Panc1 (cell line): ENCODE data around the gene BCAS3. TPM values are rescaled to one million over a fixed set of nuclear protein-coding genes. Genes with fewer than 3 reads are reported as not detected.

Experiments used
- ATAC-seq: fragments of 200-7000 bp; cut with Tn5 transposase; 2 replicates; pipeline ENCODE4 v1.9.1; 2020; ENCODE audit warnings: mild to moderate bottlenecking, moderate library complexity
- BruUV-seq: library from RNA; stranded (reverse); fragments of 400-500 nt; replicated peaks from 2 replicates; lab custom pipeline; 2021; lab: Mats Ljungman, UMichigan
- CTCF ChIA-PET: fragments of 300-600 bp; sonication (Branson Sonifier 250); formaldehyde crosslinking; loops from one replicate; lab custom pipeline; 2022; ENCODE audit warnings: antibody characterized with exemption; lab: Charles Lee
- POLR2A ChIA-PET: fragments of 300-600 bp; sonication (Branson Sonifier 250); formaldehyde crosslinking; loops from one replicate; lab custom pipeline; 2022; ENCODE audit warnings: antibody characterized with exemption; lab: Charles Lee
- DNase-seq: peaks from one replicate; pipeline ENCODE4 v3.0.0-alpha.2; 2010; ENCODE audit warnings: low read depth, low spot score
- H3K27ac ChIP-seq: 2 replicates; pipeline ENCODE4 v1.5.1; 2011; ENCODE audit warnings: mild to moderate bottlenecking, low read length, inconsistent platforms
- H3K27me3 ChIP-seq: fragments of 200-500 bp; sonication (Bioruptor generic); 2 replicates; pipeline ENCODE4 v1.6.0; 2014; ENCODE audit warnings: low read length, inconsistent platforms; ENCODE audit not compliant: control insufficient read depth, insufficient read depth
- H3K36me3 ChIP-seq: fragments of 200-500 bp; sonication (Bioruptor generic); 2 replicates; pipeline ENCODE4 v1.5.1; 2014; ENCODE audit warnings: inconsistent platforms, mild to moderate bottlenecking, low read length, moderate library complexity; ENCODE audit not compliant: control insufficient read depth, insufficient read depth
- H3K4me1 ChIP-seq: 2 replicates; pipeline ENCODE4 v1.5.1; 2011; ENCODE audit warnings: inconsistent platforms, mild to moderate bottlenecking, low read length, moderate library complexity; ENCODE audit not compliant: control insufficient read depth, insufficient read depth
- H3K4me3 ChIP-seq, 2 experiments: 2 replicates each; pipeline ENCODE4 v1.5.1; 2011 to 2012; ENCODE audit warnings: low read depth in 2 of 2, low read length in 2 of 2, mild to moderate bottlenecking in 2 of 2, inconsistent platforms in 1 of 2, moderate library complexity in 1 of 2
- H3K9me3 ChIP-seq: fragments of 200-500 bp; sonication (Bioruptor generic); 2 replicates; pipeline ENCODE4 v1.5.1; 2014; ENCODE audit warnings: low read depth, mild to moderate bottlenecking, inconsistent platforms, low read length, moderate library complexity; ENCODE audit not compliant: control insufficient read depth, insufficient read depth
- POLR2AphosphoS5 ChIP-seq: IDR thresholded peaks from 2 replicates; pipeline ENCODE4 v1.6.1; 2012; ENCODE audit warnings: mild to moderate bottlenecking, low read depth, low read length, moderate library complexity
- SIN3A ChIP-seq: IDR thresholded peaks from 2 replicates; pipeline ENCODE4 v1.6.1; 2012; ENCODE audit warnings: low read depth, mild to moderate bottlenecking, low read length, moderate library complexity, borderline replicate concordance; ENCODE audit not compliant: insufficient read depth
- TCF7L2 ChIP-seq: IDR thresholded peaks from 2 replicates; pipeline ENCODE4 v1.6.1; 2011; ENCODE audit warnings: mild to moderate bottlenecking, low read depth, low read length, inconsistent platforms
- in situ Hi-C: cut with HindIII; loops from 2 replicates; pipeline ENCODE4 v1.10.0; 2016; ENCODE audit warnings: low sequenced_read_pairs, low pct_unique_long_range_greater_than_20kb
- intact Hi-C: fragments of 100-400 bp; cut with micrococcal nuclease; formaldehyde crosslinking; loops from one replicate; pipeline ENCODE4 v1.10.0; 2022; ENCODE audit not compliant: unreplicated experiment
- total RNA-seq: library from RNA; stranded (reverse); gene quantifications from one replicate; pipeline ENCODE4 v1.2.1, GENCODE V29; 2021; ENCODE audit not compliant: unreplicated experiment
- TF ChIP-seq, protein P1 (sequence below): fragments of 450-650 bp; IDR thresholded peaks from 2 replicates; pipeline ENCODE4 v1.5.1; 2017; ENCODE audit warnings: mild to moderate bottlenecking
- TF ChIP-seq, protein P2 (sequence below), 2 experiments: IDR thresholded peaks; 2 replicates each; pipeline ENCODE4 v1.6.1; 2011 to 2012; ENCODE audit warnings: low read depth in 2 of 2, control low read depth in 1 of 2, low read length in 1 of 2, mild to moderate bottlenecking in 1 of 2, moderate library complexity in 1 of 2; ENCODE audit not compliant: insufficient read depth in 1 of 2

The BCAS3 gene
- total RNA-seq, 1 experiment from 2014 or later = 9.3 TPM

DNA sequence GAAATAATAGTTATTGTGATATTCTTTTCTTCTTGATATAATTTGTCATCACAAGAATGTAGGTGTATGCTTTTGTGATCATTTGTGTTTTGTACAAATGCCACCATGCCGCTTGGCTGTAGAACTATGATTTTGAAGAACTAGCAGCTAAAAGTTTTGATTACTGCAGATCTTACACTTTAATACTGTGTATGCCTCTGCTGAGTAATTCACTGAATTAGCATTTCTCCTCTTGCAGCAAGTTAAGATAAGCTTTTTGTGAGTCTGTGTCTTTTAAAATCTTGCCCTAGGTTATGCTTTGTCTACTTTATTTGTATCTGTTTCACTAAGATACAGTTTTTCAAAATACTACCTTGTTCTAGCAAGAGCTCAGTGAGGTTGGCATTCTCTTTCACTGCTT lies 395.5 kb downstream of the BCAS3 start:
- BruUV-seq = no TSS peak
- TF ChIP-seq SIN3A (no peak), POLR2AphosphoS5 (no peak), TCF7L2 (no peak)
- TF ChIP-seq, protein P1, sequence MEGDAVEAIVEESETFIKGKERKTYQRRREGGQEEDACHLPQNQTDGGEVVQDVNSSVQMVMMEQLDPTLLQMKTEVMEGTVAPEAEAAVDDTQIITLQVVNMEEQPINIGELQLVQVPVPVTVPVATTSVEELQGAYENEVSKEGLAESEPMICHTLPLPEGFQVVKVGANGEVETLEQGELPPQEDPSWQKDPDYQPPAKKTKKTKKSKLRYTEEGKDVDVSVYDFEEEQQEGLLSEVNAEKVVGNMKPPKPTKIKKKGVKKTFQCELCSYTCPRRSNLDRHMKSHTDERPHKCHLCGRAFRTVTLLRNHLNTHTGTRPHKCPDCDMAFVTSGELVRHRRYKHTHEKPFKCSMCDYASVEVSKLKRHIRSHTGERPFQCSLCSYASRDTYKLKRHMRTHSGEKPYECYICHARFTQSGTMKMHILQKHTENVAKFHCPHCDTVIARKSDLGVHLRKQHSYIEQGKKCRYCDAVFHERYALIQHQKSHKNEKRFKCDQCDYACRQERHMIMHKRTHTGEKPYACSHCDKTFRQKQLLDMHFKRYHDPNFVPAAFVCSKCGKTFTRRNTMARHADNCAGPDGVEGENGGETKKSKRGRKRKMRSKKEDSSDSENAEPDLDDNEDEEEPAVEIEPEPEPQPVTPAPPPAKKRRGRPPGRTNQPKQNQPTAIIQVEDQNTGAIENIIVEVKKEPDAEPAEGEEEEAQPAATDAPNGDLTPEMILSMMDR = no peak
- TF ChIP-seq, protein P2, sequence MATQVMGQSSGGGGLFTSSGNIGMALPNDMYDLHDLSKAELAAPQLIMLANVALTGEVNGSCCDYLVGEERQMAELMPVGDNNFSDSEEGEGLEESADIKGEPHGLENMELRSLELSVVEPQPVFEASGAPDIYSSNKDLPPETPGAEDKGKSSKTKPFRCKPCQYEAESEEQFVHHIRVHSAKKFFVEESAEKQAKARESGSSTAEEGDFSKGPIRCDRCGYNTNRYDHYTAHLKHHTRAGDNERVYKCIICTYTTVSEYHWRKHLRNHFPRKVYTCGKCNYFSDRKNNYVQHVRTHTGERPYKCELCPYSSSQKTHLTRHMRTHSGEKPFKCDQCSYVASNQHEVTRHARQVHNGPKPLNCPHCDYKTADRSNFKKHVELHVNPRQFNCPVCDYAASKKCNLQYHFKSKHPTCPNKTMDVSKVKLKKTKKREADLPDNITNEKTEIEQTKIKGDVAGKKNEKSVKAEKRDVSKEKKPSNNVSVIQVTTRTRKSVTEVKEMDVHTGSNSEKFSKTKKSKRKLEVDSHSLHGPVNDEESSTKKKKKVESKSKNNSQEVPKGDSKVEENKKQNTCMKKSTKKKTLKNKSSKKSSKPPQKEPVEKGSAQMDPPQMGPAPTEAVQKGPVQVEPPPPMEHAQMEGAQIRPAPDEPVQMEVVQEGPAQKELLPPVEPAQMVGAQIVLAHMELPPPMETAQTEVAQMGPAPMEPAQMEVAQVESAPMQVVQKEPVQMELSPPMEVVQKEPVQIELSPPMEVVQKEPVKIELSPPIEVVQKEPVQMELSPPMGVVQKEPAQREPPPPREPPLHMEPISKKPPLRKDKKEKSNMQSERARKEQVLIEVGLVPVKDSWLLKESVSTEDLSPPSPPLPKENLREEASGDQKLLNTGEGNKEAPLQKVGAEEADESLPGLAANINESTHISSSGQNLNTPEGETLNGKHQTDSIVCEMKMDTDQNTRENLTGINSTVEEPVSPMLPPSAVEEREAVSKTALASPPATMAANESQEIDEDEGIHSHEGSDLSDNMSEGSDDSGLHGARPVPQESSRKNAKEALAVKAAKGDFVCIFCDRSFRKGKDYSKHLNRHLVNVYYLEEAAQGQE (IDR thresholded peaks at IDR 0.05; ENCODE audit: insufficient read depth in 1 of 2, low read depth in 2 of 2, low read length in 1 of 2) = no peak
- Histone ChIP-seq H3K9me3 (no peaks in the 10 kb centered on the region), H3K4me3 (no peak overlapping the region), H3K27me3 (no peaks in the 10 kb centered on the region), H3K36me3 (no peaks in the 10 kb centered on the region), H3K4me1 (no peaks in the 10 kb centered on the region), H3K27ac (no peak overlapping the region)
- intact Hi-C loops (no loop called here), in situ Hi-C loops (no loop called here)
- POLR2A ChIA-PET = no interaction called here
- DNase-seq (no peak), ATAC-seq (no peak)
- CTCF ChIA-PET = interaction anchor here (0.5 kb wide), 1 partner anchor 10 kb away, joined by 4 read pairs; no protein-coding TSS in a partner anchor

DNA sequence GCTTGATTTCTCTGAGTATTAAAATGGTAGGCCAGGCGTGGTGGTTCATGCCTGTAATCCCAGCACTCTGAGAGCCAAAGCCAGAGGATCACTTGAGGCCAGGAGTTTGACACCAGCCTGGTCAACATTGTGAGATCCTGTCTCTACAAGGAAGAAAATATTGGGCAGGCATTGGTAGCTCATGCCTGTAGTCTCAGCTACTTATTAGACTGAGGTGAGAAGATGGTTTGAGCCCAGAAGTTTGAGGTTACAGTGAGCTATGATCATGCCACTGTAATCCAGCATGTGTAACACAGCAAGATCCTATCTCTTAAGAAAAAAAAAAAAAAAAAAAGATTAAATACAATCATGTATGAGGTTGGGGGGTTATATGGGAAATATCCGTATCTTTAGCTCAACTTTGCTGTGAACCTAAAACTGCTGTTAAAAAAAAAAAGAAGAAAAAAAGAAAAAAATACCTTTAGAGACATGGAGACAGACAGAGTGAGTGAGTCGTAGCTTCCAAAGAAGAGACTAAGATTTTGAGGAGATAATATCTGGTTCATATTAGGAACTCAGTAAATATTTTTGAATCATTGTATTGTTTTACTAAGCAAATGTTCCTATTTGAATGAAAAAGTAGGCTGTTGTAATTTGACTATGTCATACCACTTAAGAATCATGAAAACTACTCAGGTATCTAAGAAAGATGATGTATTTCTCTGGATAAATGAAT lies 396.3 kb downstream of the BCAS3 start:
- ChIA-PET POLR2A (no interaction called here), CTCF (no interaction called here)
- TF ChIP-seq SIN3A = no peak
- no peak for TF ChIP-seq POLR2AphosphoS5
- TF ChIP-seq, protein P1 = no peak
- TF ChIP-seq, protein P2 (IDR thresholded peaks at IDR 0.05; ENCODE audit: insufficient read depth in 1 of 2, low read depth in 2 of 2, low read length in 1 of 2) = no peak
- no peak for TF ChIP-seq TCF7L2
- H3K4me3 ChIP-seq = no peak overlapping the region
- H3K4me1 ChIP-seq = no peaks in the 10 kb centered on the region
- no peak for DNase-seq
- in situ Hi-C loops = no loop called here
- H3K36me3 ChIP-seq = no peaks in the 10 kb centered on the region
- no peaks in the 10 kb centered on the region for H3K27me3 ChIP-seq
- no peaks in the 10 kb centered on the region for H3K9me3 ChIP-seq
- BruUV-seq = no TSS peak
- intact Hi-C loops = no loop called here
- no peak for ATAC-seq
- no peak overlapping the region for H3K27ac ChIP-seq
